Stimulated activated CD8-positive, alpha-beta memory T cell treated with anti-CD3 and anti-CD28 coated beads, Interleukin-4, amount 100 ng/mL, for 48 hours (primary cell): ENCODE results near the gene CENPX.

ENCODE experiments used
- DNase-seq: peaks from one replicate; pipeline ENCODE4 v3.0.0-alpha.2; 2020

The CENPX gene

DNA sequence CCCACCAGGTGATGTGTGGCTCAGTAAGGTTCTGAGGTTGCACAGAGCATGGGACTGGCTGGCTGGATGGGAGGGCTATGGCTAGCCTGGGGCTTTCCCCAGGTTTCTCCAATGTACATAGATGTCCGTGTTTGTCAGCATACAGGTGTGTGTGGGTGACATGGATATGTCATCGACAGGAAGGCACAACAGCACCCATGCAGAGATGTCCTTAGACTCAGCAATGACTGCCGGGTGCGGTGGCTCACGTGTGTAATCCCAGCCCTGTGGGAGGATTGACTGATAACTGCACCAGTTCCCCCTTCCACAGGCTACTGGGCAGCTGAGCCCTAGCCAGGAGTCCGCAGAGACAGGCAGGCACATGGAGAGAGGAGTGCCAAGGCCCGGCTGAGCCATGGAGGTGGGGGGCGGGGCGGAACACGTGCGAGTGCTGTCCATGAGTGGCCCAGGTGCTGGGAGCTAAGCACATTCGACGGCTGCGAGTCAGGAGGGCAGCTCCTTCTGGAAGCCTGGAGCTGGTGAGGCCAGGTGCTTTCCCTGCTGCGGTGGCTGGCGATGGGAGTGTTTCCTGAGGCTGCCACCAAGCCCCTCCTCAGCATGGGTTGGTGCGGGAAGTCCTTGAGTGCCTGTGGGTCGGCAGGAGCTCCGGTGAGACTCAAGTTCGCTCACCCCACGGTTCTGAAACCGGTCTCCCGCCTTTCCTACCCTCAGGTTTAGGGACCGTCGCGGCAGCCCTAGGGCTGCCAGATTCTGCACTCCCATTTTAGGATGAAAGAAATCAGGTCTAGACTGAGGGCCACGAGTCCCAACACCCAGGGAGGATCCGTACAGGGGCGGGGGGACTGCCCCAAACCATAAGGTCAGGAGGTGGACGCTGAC is 46.1 kb downstream of the CENPX start:
- peak; percentile 67 for DNase-seq

DNA sequence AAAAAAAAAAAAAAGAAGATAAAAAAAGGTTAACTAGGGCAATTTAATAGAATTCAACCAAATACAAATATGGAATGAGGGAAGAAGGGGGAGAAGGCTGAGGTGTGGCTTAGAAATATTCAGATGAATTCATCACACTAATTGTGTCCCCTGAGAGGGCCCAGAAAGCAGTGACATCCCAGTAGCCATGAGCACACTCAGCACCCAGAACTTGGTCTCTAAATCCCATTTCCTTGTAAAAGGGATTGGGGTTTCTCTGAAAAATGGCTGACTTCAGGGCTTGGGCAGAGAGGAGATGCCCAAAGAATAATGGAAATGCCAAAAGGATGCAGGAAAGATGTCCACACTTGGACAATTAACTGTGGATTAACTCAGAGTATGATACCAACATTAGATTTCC is 49.2 kb downstream of the CENPX start:
- DNase-seq = no peak

- DNase-seq = no peak
Measured at GRCh38 chr17:81968850-81969812, 53.5 kb downstream of the CENPX start.
